Subcutaneous abdominal adipose tissue (tissue), 5 donors: Measurements from ENCODE around the gene CENPL.
"Not testable (repeated sequence)": the region's sequence is repeated elsewhere in the genome, so short reads cannot be mapped to it uniquely, and the experiment has no call there.

Experiments used
- H3K27ac ChIP-seq: one replicate; pipeline ENCODE4 v1.7.0; 2013; ENCODE audit warnings: low read depth, mild to moderate bottlenecking, inconsistent platforms, low read length, moderate library complexity
- H3K27me3 ChIP-seq, 5 donors: one replicate each; pipeline ENCODE4 v1.7.0; 2013; ENCODE audit warnings: low read length in 5 of 5, inconsistent platforms in 1 of 5; ENCODE audit not compliant: control insufficient read depth in 5 of 5, insufficient read depth in 4 of 5
- H3K36me3 ChIP-seq, 5 donors: one replicate each; pipeline ENCODE4 v1.7.0; 2013; ENCODE audit warnings: low read length in 5 of 5; ENCODE audit not compliant: control insufficient read depth in 5 of 5, insufficient read depth in 5 of 5
- H3K4me1 ChIP-seq, 5 donors: one replicate each; pipeline ENCODE4 v1.7.0; 2013; ENCODE audit warnings: low read length in 5 of 5, mild to moderate bottlenecking in 3 of 5, moderate library complexity in 1 of 5; ENCODE audit not compliant: control insufficient read depth in 5 of 5, insufficient read depth in 5 of 5
- H3K4me3 ChIP-seq, 5 donors: one replicate each; pipeline ENCODE4 v1.7.0; 2013; ENCODE audit warnings: low read length in 5 of 5, low read depth in 1 of 5
- H3K9ac ChIP-seq, 5 donors: one replicate each; pipeline ENCODE4 v1.7.0; 2013; ENCODE audit warnings: low read length in 5 of 5, mild to moderate bottlenecking in 4 of 5, moderate library complexity in 3 of 5
- H3K9me3 ChIP-seq, 5 donors: one replicate each; pipeline ENCODE4 v1.7.0; 2013; ENCODE audit warnings: low read length in 5 of 5; ENCODE audit not compliant: control insufficient read depth in 5 of 5
- donor health status: healthy.
- donor health status: healthy.
- donor health status: healthy.
- donor health status: healthy.
- donor health status: healthy.

Gene CENPL

GRCh38 chr1:173866413-173867115, 41.9 kb upstream of the CENPL start:
- no peaks in the 10 kb centered on the region for H3K27me3 ChIP-seq
- H3K4me1 ChIP-seq, result peaks cover 0 to 67% (median 55%) of the 10 kb centered on the region in 5 donors
- peak overlapping the region; percentile 92 for H3K27ac ChIP-seq
- peak overlapping the region; percentile 80 to 100 (median 94) for H3K4me3 ChIP-seq
- H3K9me3 ChIP-seq, result no peaks in the 10 kb centered on the region
- H3K36me3 ChIP-seq, result peaks cover 39 to 65% (median 49%) of the 10 kb centered on the region in 5 donors
- H3K9ac ChIP-seq, result peak overlapping the region in 4 of 5 donors; percentile 31 to 80 (median 60)

- Histone ChIP-seq H3K27me3 (no peaks in the 10 kb centered on the region), H3K4me3 (peak overlapping the region in 3 of 5 donors; percentile 28 to 100 (median 94)), H3K9me3 (no peaks in the 10 kb centered on the region), H3K9ac (peak overlapping the region in 3 of 5 donors; percentile 17 to 79 (median 41)), H3K4me1 (peaks cover 0 to 59% (median 46%) of the 10 kb centered on the region in 5 donors), H3K27ac (peak overlapping the region; percentile 92), H3K36me3 (peaks cover 35 to 62% (median 43%) of the 10 kb centered on the region in 5 donors)
Measured at GRCh38 chr1:173865468-173866164, 40.9 kb upstream of the CENPL start.

- peaks cover 0 to 47% (median 39%) of the 10 kb centered on the region in 5 donors for H3K4me1 ChIP-seq
- peaks cover 38 to 59% (median 45%) of the 10 kb centered on the region in 5 donors for H3K36me3 ChIP-seq
- no peak overlapping the region for H3K4me3 ChIP-seq
- H3K9me3 ChIP-seq, result no peaks in the 10 kb centered on the region
- H3K9ac ChIP-seq, result no peak overlapping the region
- no peaks in the 10 kb centered on the region for H3K27me3 ChIP-seq
- H3K27ac ChIP-seq, result peak overlapping the region; percentile 18
Measured at GRCh38 chr1:173864179-173864867, 39.6 kb upstream of the CENPL start.

- Histone ChIP-seq H3K4me1 (peaks cover 0 to 41% (median 32%) of the 10 kb centered on the region in 5 donors), H3K4me3 (no peak overlapping the region), H3K27ac (peak overlapping the region; percentile 1), H3K9me3 (no peaks in the 10 kb centered on the region), H3K36me3 (peaks cover 38 to 66% (median 45%) of the 10 kb centered on the region in 5 donors), H3K27me3 (no peaks in the 10 kb centered on the region), H3K9ac (no peak overlapping the region)
Measured at GRCh38 chr1:173863224-173864161, 38.8 kb upstream of the CENPL start.

- Histone ChIP-seq H3K36me3 (peaks cover 43 to 72% (median 49%) of the 10 kb centered on the region in 5 donors), H3K4me3 (no peak overlapping the region), H3K4me1 (peaks cover 0 to 41% (median 32%) of the 10 kb centered on the region in 5 donors), H3K27ac (peak overlapping the region; percentile 1), H3K9ac (no peak overlapping the region), H3K9me3 (no peaks in the 10 kb centered on the region), H3K27me3 (no peaks in the 10 kb centered on the region)
Measured at GRCh38 chr1:173862769-173863223, 38.1 kb upstream of the CENPL start.

GRCh38 chr1:173862146-173862768, 37.6 kb upstream of the CENPL start:
- not testable (repeated sequence) for H3K27ac ChIP-seq, H3K9me3 ChIP-seq, H3K9ac ChIP-seq, H3K4me3 ChIP-seq, H3K27me3 ChIP-seq
- H3K36me3 ChIP-seq, result peaks cover 48 to 77% (median 54%) of the 10 kb centered on the region in 5 donors
- peaks cover 0 to 39% (median 28%) of the 10 kb centered on the region in 5 donors for H3K4me1 ChIP-seq

- Histone ChIP-seq H3K4me1 (peaks cover 0 to 34% (median 23%) of the 10 kb centered on the region in 5 donors), H3K27ac (no peak overlapping the region), H3K4me3 (no peak overlapping the region), H3K9ac (no peak overlapping the region), H3K9me3 (no peaks in the 10 kb centered on the region), H3K36me3 (peaks cover 51 to 82% (median 59%) of the 10 kb centered on the region in 5 donors), H3K27me3 (no peaks in the 10 kb centered on the region)
Measured at GRCh38 chr1:173861731-173862145, 37.1 kb upstream of the CENPL start.

- H3K27ac ChIP-seq, result no peak overlapping the region
- peaks cover 0 to 17% (median 7%) of the 10 kb centered on the region in 5 donors for H3K4me1 ChIP-seq
- no peaks in the 10 kb centered on the region for H3K27me3 ChIP-seq
- H3K36me3 ChIP-seq, result peaks cover 41 to 76% (median 53%) of the 10 kb centered on the region in 5 donors
- H3K9me3 ChIP-seq, result no peaks in the 10 kb centered on the region
- H3K4me3 ChIP-seq, result no peak overlapping the region
- H3K9ac ChIP-seq, result no peak overlapping the region
Measured at GRCh38 chr1:173860065-173860464, 35.4 kb upstream of the CENPL start.

GRCh38 chr1:173859547-173859946, 34.9 kb upstream of the CENPL start:
- Histone ChIP-seq H3K36me3 (peaks cover 37 to 71% (median 48%) of the 10 kb centered on the region in 5 donors), H3K4me1 (peaks cover 0 to 15% (median 3%) of the 10 kb centered on the region in 5 donors)
- not testable (repeated sequence) for H3K9me3 ChIP-seq, H3K4me3 ChIP-seq, H3K9ac ChIP-seq, H3K27ac ChIP-seq, H3K27me3 ChIP-seq
